ENCODE measurements around the gene IL10RB.
"Not testable (repeated sequence)": the region's sequence is repeated elsewhere in the genome, so short reads cannot be mapped to it uniquely, and the experiment has no call there.

The IL10RB gene

DNA sequence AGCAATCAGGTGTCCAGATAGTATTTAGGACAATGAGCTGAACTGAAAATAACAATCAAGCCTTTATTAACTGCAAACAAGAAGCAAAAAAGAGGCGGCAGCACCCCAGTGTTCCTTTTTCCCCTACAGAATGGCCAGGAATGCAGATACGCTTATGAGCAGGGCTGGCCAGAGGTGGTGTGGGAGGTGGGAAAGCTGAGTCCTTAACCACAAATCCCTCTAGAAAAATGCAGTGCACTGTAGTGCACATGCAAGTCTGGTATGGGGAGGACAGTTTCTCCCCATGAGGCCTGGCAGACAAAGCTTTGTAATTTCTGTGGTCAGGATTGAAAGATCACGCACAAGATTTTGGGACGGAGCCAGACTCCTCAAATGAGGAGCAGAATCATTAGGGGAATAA lies 47.9 kb downstream of the IL10RB start:
- H3K27me3 ChIP-seq (ENCODE audit: insufficient read depth, low read depth, severe bottlenecking), result no peaks in the 10 kb centered on the region
- no peak for DNase-seq
- H3K36me3 ChIP-seq, result no peaks in the 10 kb centered on the region
- H3K27ac ChIP-seq, result no peak overlapping the region
- no peak for TF ChIP-seq CTCF (IDR thresholded peaks at IDR 0.05; ENCODE audit: low read depth, low read length)
- H3K9me3 ChIP-seq (ENCODE audit: severe bottlenecking), result peaks cover 5% of the 10 kb centered on the region
- H3K4me3 ChIP-seq (ENCODE audit: low read depth, low read length), result no peak overlapping the region

- no peak overlapping the region for H3K4me3 ChIP-seq (ENCODE audit: low read depth, low read length)
- H3K27me3 ChIP-seq (ENCODE audit: insufficient read depth, low read depth, severe bottlenecking), result no peaks in the 10 kb centered on the region
- no peak for DNase-seq
- H3K36me3 ChIP-seq, result no peaks in the 10 kb centered on the region
- no peak for TF ChIP-seq CTCF (IDR thresholded peaks at IDR 0.05; ENCODE audit: low read depth, low read length)
- no peak overlapping the region for H3K27ac ChIP-seq
- H3K9me3 ChIP-seq (ENCODE audit: severe bottlenecking), result no peaks in the 10 kb centered on the region
Measured at GRCh38 chr21:33315946-33316710, 50.0 kb downstream of the IL10RB start.

DNA sequence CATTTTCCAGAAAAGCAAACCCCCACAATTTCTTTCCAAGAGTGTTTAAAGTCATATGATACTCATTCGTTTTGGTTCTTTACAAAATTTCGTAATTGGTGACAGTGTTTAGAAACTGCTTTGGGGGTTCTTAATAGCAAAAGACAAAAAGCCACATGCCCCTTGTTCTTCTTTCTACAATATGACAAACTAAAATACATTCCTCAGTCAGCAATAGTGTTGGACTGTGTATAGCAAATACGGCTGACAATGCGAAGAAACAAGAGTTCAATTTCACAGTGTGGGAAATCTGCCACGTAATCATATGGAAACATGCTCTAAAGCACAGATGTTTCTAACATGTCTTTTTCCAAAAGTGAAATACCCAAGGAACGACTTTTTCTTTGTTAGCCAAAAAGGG lies 51.0 kb downstream of the IL10RB start:
- no peak for DNase-seq
- H3K27me3 ChIP-seq (ENCODE audit: insufficient read depth, low read depth, severe bottlenecking), result no peaks in the 10 kb centered on the region
- H3K27ac ChIP-seq, result no peak overlapping the region
- no peaks in the 10 kb centered on the region for H3K36me3 ChIP-seq
- H3K4me3 ChIP-seq (ENCODE audit: low read depth, low read length), result no peak overlapping the region
- TF ChIP-seq CTCF (IDR thresholded peaks at IDR 0.05; ENCODE audit: low read depth, low read length), result no peak
- H3K9me3 ChIP-seq (ENCODE audit: severe bottlenecking), result no peaks in the 10 kb centered on the region

DNA sequence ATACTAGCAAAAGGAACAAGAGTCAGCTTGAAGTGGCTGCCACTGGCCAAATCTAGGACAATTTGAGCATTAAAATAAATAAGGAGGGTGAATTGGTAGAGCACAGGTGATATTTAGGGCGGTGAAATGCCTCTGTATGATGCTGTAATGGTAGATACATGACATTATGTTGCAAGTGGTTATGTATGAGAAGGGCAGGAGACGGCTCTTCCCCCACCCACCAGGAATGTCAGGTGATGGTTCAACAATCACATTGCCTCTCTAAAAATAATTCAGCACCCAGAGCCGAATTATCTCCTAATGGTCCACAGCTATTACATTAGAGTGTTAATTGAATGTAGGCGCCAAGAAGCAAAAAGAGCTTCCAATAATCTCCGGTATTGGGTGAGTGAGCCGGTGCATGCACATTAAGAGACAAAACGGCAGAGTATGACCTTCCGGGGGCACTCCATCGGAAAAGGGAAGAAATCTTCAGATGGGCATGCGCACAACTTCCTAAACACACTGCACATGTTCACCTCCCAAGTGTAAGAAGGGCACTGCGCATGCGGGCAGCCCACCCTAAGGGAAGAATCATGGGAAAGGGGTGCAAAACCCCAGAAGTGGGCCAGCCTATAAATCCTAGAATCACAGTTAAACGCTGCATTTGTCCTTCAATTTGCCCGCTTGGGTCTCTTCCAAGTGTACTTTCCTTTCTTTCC lies 51.8 kb downstream of the IL10RB start:
- TF ChIP-seq CTCF (IDR thresholded peaks at IDR 0.05; ENCODE audit: low read depth, low read length), result no peak
- H3K27me3 ChIP-seq (ENCODE audit: insufficient read depth, low read depth, severe bottlenecking), result no peaks in the 10 kb centered on the region
- H3K27ac ChIP-seq, result no peak overlapping the region
- no peak for DNase-seq
- H3K9me3 ChIP-seq (ENCODE audit: severe bottlenecking), result no peaks in the 10 kb centered on the region
- no peaks in the 10 kb centered on the region for H3K36me3 ChIP-seq
- no peak overlapping the region for H3K4me3 ChIP-seq (ENCODE audit: low read depth, low read length)

DNA sequence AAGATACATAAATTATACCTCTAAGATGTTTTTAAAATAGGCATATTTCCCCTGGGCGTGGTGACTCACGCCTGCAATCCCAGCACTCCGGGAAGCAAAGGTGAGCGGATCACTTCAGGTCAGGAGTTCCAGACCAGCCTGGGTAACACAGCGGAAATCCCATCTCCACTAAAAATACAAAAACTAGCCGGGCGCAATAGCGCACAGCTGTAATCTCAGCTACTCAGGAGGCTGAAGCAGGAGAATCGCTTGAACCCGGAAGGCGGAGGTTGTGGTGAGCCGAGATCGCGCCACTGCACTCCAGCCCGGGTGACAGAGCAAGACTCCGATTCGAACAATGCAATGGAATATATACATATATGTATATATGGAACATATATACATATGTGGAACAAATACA lies 54.8 kb downstream of the IL10RB start:
- DNase-seq; H3K36me3 ChIP-seq; H3K27ac ChIP-seq; H3K9me3 ChIP-seq (ENCODE audit: severe bottlenecking); H3K4me3 ChIP-seq (ENCODE audit: low read depth, low read length); H3K27me3 ChIP-seq (ENCODE audit: insufficient read depth, low read depth, severe bottlenecking): not testable (repeated sequence)

DNA sequence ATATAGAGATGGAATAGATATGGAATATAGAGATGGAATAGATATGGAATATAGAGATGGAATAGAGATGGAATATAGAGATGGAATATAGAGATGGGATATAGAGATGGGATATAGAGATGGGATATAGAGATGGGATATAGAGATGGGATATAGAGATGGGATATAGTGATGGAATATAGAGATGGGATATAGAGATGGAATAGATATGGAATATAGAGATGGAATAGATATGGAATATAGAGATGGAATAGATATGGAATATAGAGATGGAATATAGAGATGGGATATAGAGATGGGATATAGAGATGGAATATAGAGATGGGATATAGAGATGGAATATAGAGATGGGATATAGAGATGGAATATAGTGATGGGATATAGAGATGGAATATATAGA lies 57.4 kb downstream of the IL10RB start:
- not testable (repeated sequence) for H3K27ac ChIP-seq; DNase-seq; H3K36me3 ChIP-seq; H3K27me3 ChIP-seq (ENCODE audit: insufficient read depth, low read depth, severe bottlenecking); H3K9me3 ChIP-seq (ENCODE audit: severe bottlenecking)
- peak overlapping the region; percentile 85; the same call in 1 of the 2 replicates for H3K4me3 ChIP-seq (ENCODE audit: low read depth, low read length)
